ENCODE results near the gene PPP2R5C.

The PPP2R5C gene

DNA sequence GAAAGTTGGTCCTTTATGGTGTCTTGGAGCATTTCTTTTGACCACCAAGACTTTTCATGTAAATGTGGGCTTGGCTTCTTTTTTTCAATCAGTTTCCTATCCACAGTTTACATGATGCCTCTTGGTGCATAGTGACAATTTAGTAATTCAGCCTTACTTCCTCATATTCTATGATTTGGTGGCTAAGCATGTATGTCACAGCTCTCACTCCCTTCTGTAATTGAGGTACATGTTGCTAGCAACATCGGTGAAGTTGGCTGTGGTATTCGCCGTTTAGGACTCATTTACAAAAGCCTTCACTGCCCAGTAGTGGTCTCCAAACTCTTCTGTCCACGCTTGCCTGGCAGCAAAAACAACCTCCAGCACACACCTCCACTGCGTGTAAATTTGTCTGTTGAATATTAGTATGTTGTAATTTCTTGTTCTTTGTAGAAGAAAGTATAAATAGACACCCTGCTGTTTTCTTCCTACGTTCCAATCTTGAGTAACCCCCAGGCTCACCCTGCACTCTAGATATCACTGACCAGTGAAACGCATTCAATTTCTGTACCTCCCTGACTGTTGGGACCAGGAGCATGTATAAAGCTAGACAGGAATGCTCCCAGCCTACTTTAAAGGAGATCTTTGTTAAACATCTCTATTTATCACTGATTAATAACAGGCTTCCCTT, 90.4 kb downstream of the PPP2R5C start:
- peaks cover 84% of the 10 kb centered on the region for H3K4me1 Mint-ChIP-seq
- H3K36me3 Mint-ChIP-seq (ENCODE audit: low read depth): peaks cover 11% of the 10 kb centered on the region
- no peaks in the 10 kb centered on the region for H3K27me3 Mint-ChIP-seq
- H3K4me3 Mint-ChIP-seq: no peak overlapping the region
- no peak for DNase-seq
- no peaks in the 10 kb centered on the region for H3K9me3 Mint-ChIP-seq
- no peak for ATAC-seq
- no peak overlapping the region for H3K27ac Mint-ChIP-seq

DNA sequence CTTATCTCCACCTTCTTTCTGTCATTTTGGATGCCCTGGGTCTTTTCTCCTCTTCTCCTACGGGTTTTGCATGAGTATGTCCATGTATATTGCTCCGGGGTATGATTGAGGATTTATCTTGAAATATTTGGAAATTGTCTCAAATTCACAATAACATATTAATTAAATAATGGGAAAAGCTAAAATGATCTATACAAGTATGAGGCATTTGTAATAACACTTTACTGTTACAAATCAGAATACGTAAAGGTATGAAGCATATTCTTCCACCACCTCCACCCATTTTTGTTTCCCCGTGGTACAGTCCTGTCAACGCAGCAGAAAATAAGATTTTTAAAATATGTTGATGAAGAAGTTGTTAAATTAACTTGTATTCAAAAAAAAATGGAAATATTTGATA, 91.3 kb downstream of the PPP2R5C start:
- H3K27ac Mint-ChIP-seq: no peak overlapping the region
- H3K4me1 Mint-ChIP-seq: peaks cover 83% of the 10 kb centered on the region
- ATAC-seq (no peak), DNase-seq (no peak)
- H3K9me3 Mint-ChIP-seq: no peaks in the 10 kb centered on the region
- no peaks in the 10 kb centered on the region for H3K27me3 Mint-ChIP-seq
- no peak overlapping the region for H3K4me3 Mint-ChIP-seq
- H3K36me3 Mint-ChIP-seq (ENCODE audit: low read depth): peaks cover 18% of the 10 kb centered on the region

DNA sequence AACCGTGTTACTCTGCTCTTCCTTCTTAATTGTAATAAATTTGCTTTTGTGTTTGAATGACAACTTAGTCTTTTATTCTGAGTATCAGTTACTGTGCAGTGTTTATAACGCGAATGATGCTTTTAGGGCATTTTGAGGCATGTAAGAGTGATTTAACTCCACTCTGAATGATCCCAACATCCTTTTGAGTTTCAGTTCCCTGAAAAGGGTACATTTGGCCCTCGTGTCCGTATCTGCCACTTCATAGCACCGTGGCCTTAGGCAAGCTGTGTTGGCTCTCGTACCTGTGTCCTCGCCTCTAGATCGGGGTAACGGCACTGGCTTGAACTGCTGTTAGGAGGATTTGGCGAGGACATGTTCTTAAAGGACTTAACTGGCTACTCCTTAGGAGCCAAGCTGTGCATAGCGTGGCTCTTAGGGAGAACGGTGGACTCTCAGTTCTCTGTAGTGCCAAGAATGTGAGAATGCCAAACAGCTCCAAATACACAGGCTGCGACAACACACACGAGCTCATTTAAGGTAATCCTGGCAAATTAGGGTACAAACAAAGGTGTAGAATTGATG, 92.0 kb downstream of the PPP2R5C start:
- Mint-ChIP-seq H3K27me3 (no peaks in the 10 kb centered on the region), H3K36me3 (ENCODE audit: low read depth) (peaks cover 17% of the 10 kb centered on the region), H3K27ac (peak overlapping the region; percentile 18), H3K9me3 (no peaks in the 10 kb centered on the region), H3K4me3 (no peak overlapping the region), H3K4me1 (peaks cover 79% of the 10 kb centered on the region)
- DNase-seq (no peak), ATAC-seq (no peak)

DNA sequence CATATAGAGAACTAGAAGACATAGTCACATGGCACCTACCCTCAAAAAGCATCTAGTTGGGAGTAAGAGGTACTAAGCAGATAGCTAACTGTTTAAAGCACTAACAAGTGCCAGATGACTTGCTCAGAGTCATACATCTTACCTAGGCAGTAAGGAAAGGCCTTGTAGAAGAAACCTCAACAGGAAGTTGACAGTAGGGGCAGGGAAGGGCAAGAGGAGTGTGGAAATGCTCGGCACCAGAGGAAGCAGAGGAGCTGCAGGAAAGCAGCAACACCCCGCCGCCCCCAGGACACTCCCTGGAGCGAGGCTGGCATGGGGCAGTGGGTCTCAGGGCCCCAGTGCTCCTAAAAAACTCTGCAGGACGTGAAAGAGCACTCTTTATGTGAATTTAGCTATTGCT, 92.9 kb downstream of the PPP2R5C start:
- H3K27me3 Mint-ChIP-seq: no peaks in the 10 kb centered on the region
- H3K36me3 Mint-ChIP-seq (ENCODE audit: low read depth): peaks cover 24% of the 10 kb centered on the region
- peaks cover 78% of the 10 kb centered on the region for H3K4me1 Mint-ChIP-seq
- ATAC-seq (peak; percentile 68), DNase-seq (no peak)
- peak overlapping the region; percentile 72 for H3K27ac Mint-ChIP-seq
- no peaks in the 10 kb centered on the region for H3K9me3 Mint-ChIP-seq
- H3K4me3 Mint-ChIP-seq: no peak overlapping the region

DNA sequence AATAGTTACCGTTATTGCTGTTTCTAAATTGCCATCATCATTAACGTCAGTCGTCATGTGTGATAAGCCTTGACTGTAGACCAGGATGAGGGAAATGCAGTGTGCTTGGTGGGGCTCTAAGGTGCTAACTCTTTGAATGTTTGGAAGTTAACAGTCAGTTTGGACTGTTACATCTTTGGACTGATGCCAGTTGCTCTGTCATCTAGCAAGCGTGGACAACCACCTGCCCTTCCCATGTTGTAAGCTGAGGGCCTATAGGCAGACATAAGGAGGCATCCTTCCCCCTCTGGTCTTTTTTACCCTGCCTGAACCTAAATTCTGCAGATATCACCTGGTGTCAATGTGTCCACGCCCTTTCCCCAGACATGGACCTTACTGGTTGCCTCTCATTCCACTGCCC, 94.4 kb downstream of the PPP2R5C start:
- Mint-ChIP-seq H3K9me3 (no peaks in the 10 kb centered on the region), H3K27me3 (no peaks in the 10 kb centered on the region), H3K4me1 (peaks cover 78% of the 10 kb centered on the region), H3K4me3 (no peak overlapping the region), H3K36me3 (ENCODE audit: low read depth) (peaks cover 26% of the 10 kb centered on the region), H3K27ac (no peak overlapping the region)
- ATAC-seq: no peak
- no peak for DNase-seq

DNA sequence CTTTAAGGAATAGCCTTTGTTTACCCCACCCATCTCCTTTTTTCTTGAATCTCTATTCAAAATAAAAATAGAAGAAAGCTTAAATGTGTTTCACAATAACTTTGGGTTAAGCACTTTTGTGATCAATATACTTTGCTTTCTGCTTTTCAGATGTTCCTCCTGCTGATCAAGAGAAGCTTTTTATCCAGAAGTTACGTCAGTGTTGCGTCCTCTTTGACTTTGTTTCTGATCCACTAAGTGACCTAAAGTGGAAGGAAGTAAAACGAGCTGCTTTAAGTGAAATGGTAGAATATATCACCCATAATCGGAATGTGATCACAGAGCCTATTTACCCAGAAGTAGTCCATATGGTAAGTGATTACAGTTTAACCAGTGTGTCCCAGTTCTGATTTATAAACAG, 95.0 kb downstream of the PPP2R5C start:
- no peaks in the 10 kb centered on the region for H3K9me3 Mint-ChIP-seq
- ATAC-seq (no peak), DNase-seq (no peak)
- peaks cover 26% of the 10 kb centered on the region for H3K36me3 Mint-ChIP-seq (ENCODE audit: low read depth)
- H3K27ac Mint-ChIP-seq: peak overlapping the region; percentile 20
- peaks cover 75% of the 10 kb centered on the region for H3K4me1 Mint-ChIP-seq
- H3K27me3 Mint-ChIP-seq: no peaks in the 10 kb centered on the region
- H3K4me3 Mint-ChIP-seq: no peak overlapping the region

DNA sequence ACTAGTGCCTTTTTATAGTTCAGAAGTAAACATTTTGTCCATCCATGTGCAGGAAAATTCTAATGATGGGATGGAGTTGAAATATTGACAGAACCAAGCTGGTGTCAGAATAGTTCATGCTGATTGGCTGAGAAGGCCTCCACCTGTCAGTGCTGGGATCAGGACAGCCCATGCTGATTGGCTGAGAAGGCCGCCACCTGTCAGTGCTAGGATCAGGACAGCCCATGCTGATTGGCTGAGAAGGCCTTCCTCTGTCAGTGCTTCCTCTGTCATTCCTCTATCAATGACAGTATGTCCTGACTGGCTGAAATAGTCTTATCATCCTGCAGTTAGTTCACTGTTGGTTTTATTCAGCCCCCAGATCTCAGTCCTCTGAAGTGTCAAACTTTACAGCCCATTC, 95.7 kb downstream of the PPP2R5C start:
- Mint-ChIP-seq H3K36me3 (ENCODE audit: low read depth) (peaks cover 28% of the 10 kb centered on the region), H3K27ac (no peak overlapping the region), H3K4me3 (no peak overlapping the region), H3K4me1 (peaks cover 76% of the 10 kb centered on the region), H3K9me3 (no peaks in the 10 kb centered on the region), H3K27me3 (no peaks in the 10 kb centered on the region)
- DNase-seq: no peak
- no peak for ATAC-seq

DNA sequence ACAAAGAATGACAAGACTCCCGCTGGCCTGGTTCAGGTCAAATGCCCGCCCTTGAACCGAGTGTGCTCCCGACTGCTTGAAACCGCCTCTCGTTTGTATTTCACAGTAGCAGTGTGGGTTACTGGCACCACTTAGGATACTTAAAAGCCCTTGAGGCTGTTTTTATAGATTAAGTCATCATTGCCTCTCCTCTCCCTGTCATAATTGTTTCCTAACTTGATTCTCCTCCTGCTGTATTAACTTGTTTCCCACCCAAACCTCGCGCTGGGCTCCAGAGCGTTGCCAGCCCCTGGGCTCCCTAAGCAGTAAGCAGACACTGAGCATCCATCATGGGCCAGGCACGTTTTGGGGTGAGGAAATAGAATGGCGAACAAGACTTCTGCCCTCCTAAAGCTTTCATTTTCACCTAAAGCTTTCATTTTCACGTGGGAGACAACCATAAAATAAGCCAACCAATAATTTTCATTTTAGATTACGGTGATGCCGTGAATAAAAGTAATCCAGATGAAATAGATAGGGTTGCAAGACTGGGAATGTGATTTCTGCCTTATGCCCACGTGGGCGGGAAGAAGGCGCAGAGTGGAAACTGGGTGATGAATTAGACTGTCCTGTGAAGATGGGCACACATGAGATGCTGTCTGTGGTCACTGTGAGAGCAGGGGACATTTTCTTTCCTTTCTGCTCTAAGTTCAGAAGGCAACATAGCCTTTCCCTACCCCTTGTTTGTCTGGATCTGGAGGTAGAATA, 97.5 kb downstream of the PPP2R5C start:
- no peak for DNase-seq
- no peak for ATAC-seq
- peak overlapping the region; percentile 10 for H3K4me3 Mint-ChIP-seq
- no peaks in the 10 kb centered on the region for H3K9me3 Mint-ChIP-seq
- peaks cover 28% of the 10 kb centered on the region for H3K36me3 Mint-ChIP-seq (ENCODE audit: low read depth)
- H3K27ac Mint-ChIP-seq: peak overlapping the region; percentile 86
- peaks cover 69% of the 10 kb centered on the region for H3K4me1 Mint-ChIP-seq
- H3K27me3 Mint-ChIP-seq: no peaks in the 10 kb centered on the region

DNA sequence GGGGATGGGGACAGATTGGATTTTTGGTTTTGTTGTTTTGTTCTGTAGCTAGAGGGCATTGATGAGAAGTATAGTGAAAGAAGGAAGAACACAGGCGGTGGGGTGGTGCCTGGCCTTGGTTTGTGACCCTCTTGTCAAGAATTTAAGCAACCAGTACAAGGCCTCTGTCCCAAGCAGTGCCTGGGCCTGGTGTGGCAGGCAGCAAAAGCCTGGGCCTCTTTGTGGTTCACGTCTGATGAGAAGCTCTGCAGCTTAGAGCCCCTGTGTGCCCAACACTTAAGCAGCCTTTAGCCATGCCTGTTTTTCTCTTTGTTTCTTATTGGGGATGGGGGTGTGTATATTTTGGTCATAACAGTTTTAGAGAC, 98.0 kb downstream of the PPP2R5C start:
- H3K36me3 Mint-ChIP-seq (ENCODE audit: low read depth): peaks cover 30% of the 10 kb centered on the region
- H3K27ac Mint-ChIP-seq: peak overlapping the region; percentile 86
- H3K4me3 Mint-ChIP-seq: peak overlapping the region; percentile 10
- ATAC-seq (no peak), DNase-seq (no peak)
- H3K27me3 Mint-ChIP-seq: no peaks in the 10 kb centered on the region
- H3K9me3 Mint-ChIP-seq: no peaks in the 10 kb centered on the region
- H3K4me1 Mint-ChIP-seq: peaks cover 63% of the 10 kb centered on the region

DNA sequence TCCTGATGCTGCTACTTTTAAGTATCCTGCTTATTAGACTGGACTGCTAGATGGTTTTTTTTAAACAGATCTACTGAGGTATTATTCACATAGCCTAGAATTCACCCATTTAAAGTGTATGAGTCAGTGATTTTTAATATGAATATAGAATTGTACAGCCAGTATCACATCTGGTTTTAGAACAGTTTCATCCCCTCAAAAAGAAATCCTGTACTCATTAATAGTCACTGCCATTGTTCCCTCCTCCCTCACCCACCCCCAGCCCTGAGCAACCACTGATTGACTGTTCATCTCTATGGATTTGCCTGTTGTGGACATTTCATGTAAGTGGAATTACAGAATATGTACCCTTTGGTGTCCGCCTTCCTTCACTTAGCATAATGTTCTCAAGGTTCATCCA, 98.4 kb downstream of the PPP2R5C start:
- Mint-ChIP-seq H3K27me3 (no peaks in the 10 kb centered on the region), H3K27ac (peak overlapping the region; percentile 86), H3K4me1 (peaks cover 65% of the 10 kb centered on the region), H3K9me3 (no peaks in the 10 kb centered on the region), H3K4me3 (no peak overlapping the region), H3K36me3 (ENCODE audit: low read depth) (peaks cover 31% of the 10 kb centered on the region)
- DNase-seq (no peak), ATAC-seq (no peak)

DNA sequence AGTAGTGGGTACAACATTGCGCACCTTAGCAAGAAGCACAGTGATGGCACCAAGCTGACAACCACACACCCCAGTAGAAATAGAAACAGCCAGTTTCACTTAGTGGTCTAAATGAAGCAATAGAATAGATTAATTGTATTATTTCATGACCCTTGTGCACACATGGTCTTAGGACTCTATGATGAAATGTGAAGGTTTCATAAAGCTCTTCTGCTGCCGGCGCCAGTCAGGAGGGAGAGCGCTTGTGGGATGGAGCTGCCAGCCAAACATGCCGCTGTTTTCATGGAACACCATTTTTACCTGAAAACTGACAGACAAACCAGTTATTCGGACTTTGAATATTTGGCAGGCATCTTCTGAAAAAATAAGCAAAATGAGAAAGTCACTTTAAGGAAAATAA, 100.0 kb downstream of the PPP2R5C start:
- H3K36me3 Mint-ChIP-seq (ENCODE audit: low read depth): peaks cover 34% of the 10 kb centered on the region
- no peaks in the 10 kb centered on the region for H3K9me3 Mint-ChIP-seq
- no peak overlapping the region for H3K4me3 Mint-ChIP-seq
- ATAC-seq (no peak), DNase-seq (no peak)
- peaks cover 56% of the 10 kb centered on the region for H3K4me1 Mint-ChIP-seq
- H3K27me3 Mint-ChIP-seq: no peaks in the 10 kb centered on the region
- H3K27ac Mint-ChIP-seq: no peak overlapping the region

DNA sequence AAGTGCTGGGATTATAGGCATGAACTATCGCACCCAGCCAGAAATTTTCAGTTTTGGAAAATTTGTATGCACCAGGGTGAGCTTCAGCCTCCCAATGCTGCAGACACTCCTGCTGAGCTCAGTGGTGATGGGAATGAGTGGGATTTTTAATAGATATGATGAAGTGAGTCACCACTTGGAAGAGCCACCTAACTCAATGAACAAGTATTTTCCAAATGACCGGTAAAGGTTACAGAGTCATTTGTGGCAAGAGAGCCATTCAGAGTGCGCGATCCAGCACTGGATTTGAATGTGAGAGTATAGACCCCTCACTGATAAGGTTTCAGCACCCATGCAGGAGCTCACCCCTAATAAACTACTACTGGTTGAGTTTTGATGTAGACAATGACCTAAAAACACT, 100.7 kb downstream of the PPP2R5C start:
- no peaks in the 10 kb centered on the region for H3K27me3 Mint-ChIP-seq
- peaks cover 28% of the 10 kb centered on the region for H3K36me3 Mint-ChIP-seq (ENCODE audit: low read depth)
- H3K4me1 Mint-ChIP-seq: peaks cover 52% of the 10 kb centered on the region
- peak overlapping the region; percentile 19 for H3K27ac Mint-ChIP-seq
- H3K4me3 Mint-ChIP-seq: no peak overlapping the region
- peak; percentile 79 for ATAC-seq
- H3K9me3 Mint-ChIP-seq: no peaks in the 10 kb centered on the region
- no peak for DNase-seq

DNA sequence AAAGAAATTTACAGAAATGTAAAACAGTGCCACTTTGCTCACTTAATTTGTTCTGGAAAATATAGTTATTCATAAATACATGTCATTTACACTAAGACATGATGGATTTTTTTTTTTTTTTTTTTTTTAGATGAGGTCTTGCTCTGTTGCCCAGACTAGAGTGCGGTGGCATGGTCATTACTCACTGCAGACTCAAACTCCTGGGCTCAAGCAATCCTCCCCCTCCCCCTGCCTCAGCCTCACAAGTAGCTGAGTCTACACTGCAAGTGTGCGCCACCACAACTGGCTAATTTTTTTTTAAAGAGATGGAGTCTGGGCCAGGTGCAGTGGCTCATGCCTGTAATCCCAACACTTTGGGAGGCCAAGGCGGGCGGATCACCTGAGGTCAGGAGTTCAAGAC, 101.2 kb downstream of the PPP2R5C start:
- no peaks in the 10 kb centered on the region for H3K27me3 Mint-ChIP-seq
- H3K4me3 Mint-ChIP-seq: no peak overlapping the region
- H3K36me3 Mint-ChIP-seq (ENCODE audit: low read depth): peaks cover 24% of the 10 kb centered on the region
- no peak for DNase-seq
- no peaks in the 10 kb centered on the region for H3K9me3 Mint-ChIP-seq
- ATAC-seq: no peak
- H3K4me1 Mint-ChIP-seq: peaks cover 49% of the 10 kb centered on the region
- H3K27ac Mint-ChIP-seq: peak overlapping the region; percentile 19

DNA sequence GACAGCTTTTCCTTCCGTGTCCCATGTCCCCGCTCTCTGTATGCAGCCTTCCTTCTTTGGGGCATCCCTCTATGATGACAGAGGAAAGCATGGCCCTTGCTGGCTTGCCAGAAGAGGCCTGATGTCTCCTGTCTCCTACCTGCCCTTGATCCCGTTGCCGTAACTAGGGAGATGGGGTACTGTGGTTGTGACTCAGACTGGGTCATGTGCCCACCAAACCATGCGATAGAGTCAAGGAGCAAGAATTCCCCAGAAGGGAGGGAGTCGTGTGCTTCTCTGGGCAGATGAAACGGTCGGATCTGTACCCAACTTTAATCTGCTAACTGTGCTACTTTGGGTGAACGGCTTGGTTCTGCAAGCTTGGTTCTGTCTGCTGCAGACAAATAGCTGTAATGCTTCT, 103.8 kb downstream of the PPP2R5C start:
- Mint-ChIP-seq H3K36me3 (ENCODE audit: low read depth) (peaks cover 16% of the 10 kb centered on the region), H3K27me3 (no peaks in the 10 kb centered on the region), H3K4me1 (peaks cover 43% of the 10 kb centered on the region), H3K4me3 (no peak overlapping the region), H3K9me3 (no peaks in the 10 kb centered on the region), H3K27ac (no peak overlapping the region)
- ATAC-seq (no peak), DNase-seq (no peak)

DNA sequence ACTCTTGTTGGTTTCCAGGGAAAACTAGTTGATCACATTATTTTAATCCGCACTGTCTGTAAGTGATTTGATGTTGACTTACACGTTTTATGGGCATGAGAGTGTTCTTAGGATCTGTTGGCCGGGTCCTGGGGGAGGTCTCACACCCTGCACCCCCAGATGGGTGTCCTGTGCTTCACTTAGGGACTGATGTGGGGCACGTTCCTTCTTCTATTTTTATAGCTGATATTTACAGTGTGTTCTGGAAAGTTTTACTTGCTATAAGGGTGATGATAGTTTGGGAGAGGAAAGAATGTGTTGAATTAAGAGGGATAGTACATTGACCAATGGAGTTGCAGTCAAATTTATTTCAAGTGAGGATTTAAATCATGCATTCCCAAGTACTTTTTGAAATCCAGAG, 106.3 kb downstream of the PPP2R5C start:
- Mint-ChIP-seq H3K9me3 (no peaks in the 10 kb centered on the region), H3K36me3 (ENCODE audit: low read depth) (peaks cover 15% of the 10 kb centered on the region), H3K4me1 (peaks cover 38% of the 10 kb centered on the region), H3K4me3 (no peak overlapping the region), H3K27ac (peak overlapping the region; percentile 24), H3K27me3 (no peaks in the 10 kb centered on the region)
- ATAC-seq (no peak), DNase-seq (no peak)
